ENCODE measurements around the gene CPA5. TPM values are rescaled to one million over a fixed set of nuclear protein-coding genes. Genes with fewer than 3 reads are reported as not detected.

Gene CPA5
- total RNA-seq, 6 experiments from 2014 or later = not detected

- H3K36me3 Mint-ChIP-seq (ENCODE audit: low read depth) = no peaks in the 10 kb centered on the region
- TF ChIP-seq CTCF (IDR thresholded peaks at IDR 0.05) = no peak
- H3K27ac Mint-ChIP-seq = no peak overlapping the region
- DNase-seq = no peak
- no peaks in the 10 kb centered on the region for H3K9me3 Mint-ChIP-seq
- peaks cover 5% of the 10 kb centered on the region for H3K27me3 Mint-ChIP-seq (ENCODE audit: insufficient read depth)
- H3K4me1 Mint-ChIP-seq (ENCODE audit: low read depth) = peaks cover 6% of the 10 kb centered on the region; the same call in 1 of the 2 replicates
- H3K4me3 Mint-ChIP-seq = no peak overlapping the region
These were observed 38.8 kb downstream of the CPA5 start for GRCh38 chr7:130383187-130383980.

DNA sequence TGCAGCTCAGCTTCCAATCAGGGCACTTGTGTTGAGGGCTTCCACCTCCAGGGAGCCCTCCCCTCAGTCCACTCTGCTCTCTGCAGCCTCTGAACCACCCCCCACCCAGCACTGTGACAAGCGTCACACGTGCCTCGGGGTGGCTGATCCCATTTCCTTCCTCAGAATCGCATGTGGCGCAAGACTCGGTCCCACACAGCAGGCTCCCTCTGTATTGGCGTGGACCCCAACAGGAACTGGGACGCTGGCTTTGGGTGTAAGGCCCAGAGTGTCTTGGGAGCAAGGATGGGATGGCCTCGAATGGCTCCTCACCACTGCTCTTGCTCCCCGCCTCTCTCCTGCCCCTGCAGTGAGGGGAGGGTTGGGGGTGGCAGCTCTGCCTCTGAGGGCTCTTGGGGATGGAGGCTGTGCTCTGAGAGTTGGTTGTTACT is 39.8 kb downstream of the CPA5 start:
- no peak overlapping the region for H3K27ac Mint-ChIP-seq
- no peak for DNase-seq
- H3K27me3 Mint-ChIP-seq (ENCODE audit: insufficient read depth) = peaks cover 4% of the 10 kb centered on the region
- H3K4me1 Mint-ChIP-seq (ENCODE audit: low read depth) = peaks cover 6% of the 10 kb centered on the region; the same call in 1 of the 2 replicates
- TF ChIP-seq CTCF (IDR thresholded peaks at IDR 0.05) = no peak
- peaks cover 4% of the 10 kb centered on the region for H3K9me3 Mint-ChIP-seq
- no peak overlapping the region for H3K4me3 Mint-ChIP-seq
- H3K36me3 Mint-ChIP-seq (ENCODE audit: low read depth) = no peaks in the 10 kb centered on the region

DNA sequence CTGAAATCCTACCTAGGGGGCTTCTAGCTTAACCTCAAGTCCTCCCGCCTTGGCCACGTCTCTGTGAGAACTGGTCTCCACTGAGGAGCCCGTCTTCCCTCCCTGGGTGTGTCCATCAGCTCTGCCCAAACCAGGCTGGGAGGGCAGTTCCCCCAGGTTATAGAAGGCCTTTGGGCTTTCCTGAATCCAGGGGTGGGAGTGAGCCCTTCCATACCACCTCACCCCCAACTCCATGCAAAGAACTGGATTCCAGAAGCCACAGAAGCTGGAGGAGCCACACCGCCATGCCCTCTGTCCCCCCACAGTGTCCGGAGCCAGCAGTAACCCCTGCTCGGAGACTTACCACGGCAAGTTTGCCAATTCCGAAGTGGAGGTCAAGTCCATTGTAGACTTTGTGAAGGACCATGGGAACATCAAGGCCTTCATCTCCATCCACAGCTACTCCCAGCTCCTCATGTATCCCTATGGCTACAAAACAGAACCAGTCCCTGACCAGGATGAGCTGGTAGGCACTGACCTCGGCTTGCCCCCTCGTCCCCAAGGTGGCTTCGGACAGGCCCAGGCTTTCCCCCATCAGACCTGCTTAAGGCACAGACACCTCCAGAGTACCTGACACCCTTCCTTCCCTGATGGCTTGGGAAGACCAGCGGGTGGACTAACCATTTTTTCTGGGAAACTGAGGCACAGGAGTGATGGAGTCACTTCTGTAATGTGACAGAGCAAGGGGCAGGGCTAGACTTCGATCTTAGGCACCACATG is 40.4 kb downstream of the CPA5 start:
- H3K27me3 Mint-ChIP-seq (ENCODE audit: insufficient read depth) = peaks cover 4% of the 10 kb centered on the region
- H3K27ac Mint-ChIP-seq = no peak overlapping the region
- H3K4me3 Mint-ChIP-seq = no peak overlapping the region
- H3K4me1 Mint-ChIP-seq (ENCODE audit: low read depth) = peaks cover 6% of the 10 kb centered on the region; the same call in 1 of the 2 replicates
- DNase-seq = no peak
- no peaks in the 10 kb centered on the region for H3K36me3 Mint-ChIP-seq (ENCODE audit: low read depth)
- peaks cover 4% of the 10 kb centered on the region for H3K9me3 Mint-ChIP-seq
- TF ChIP-seq CTCF (IDR thresholded peaks at IDR 0.05) = no peak

GRCh38 chr7:130385600-130386066 is 41.0 kb downstream of the CPA5 start:
- no peaks in the 10 kb centered on the region for H3K36me3 Mint-ChIP-seq (ENCODE audit: low read depth)
- peaks cover 4% of the 10 kb centered on the region for H3K27me3 Mint-ChIP-seq (ENCODE audit: insufficient read depth)
- TF ChIP-seq CTCF (IDR thresholded peaks at IDR 0.05) = no peak
- H3K4me1 Mint-ChIP-seq (ENCODE audit: low read depth) = peaks cover 6% of the 10 kb centered on the region; the same call in 1 of the 2 replicates
- H3K27ac Mint-ChIP-seq = no peak overlapping the region
- H3K9me3 Mint-ChIP-seq = peaks cover 4% of the 10 kb centered on the region
- DNase-seq = no peak
- H3K4me3 Mint-ChIP-seq = no peak overlapping the region

- Mint-ChIP-seq H3K4me1 (ENCODE audit: low read depth) (peaks cover 6% of the 10 kb centered on the region; the same call in 1 of the 2 replicates), H3K36me3 (ENCODE audit: low read depth) (no peaks in the 10 kb centered on the region), H3K9me3 (peaks cover 4% of the 10 kb centered on the region), H3K27me3 (ENCODE audit: insufficient read depth) (peaks cover 4% of the 10 kb centered on the region), H3K4me3 (no peak overlapping the region), H3K27ac (no peak overlapping the region)
- DNase-seq = no peak
- TF ChIP-seq CTCF (IDR thresholded peaks at IDR 0.05) = no peak
These were observed 42.3 kb downstream of the CPA5 start for GRCh38 chr7:130386876-130387275.

Measured in HFFc6 (cell line).